Islet precursor cell (in vitro differentiated cells): ENCODE measurements around the gene MIA.
"Not testable (repeated sequence)": the region's sequence is repeated elsewhere in the genome, so short reads cannot be mapped to it uniquely, and the experiment has no call there.

Experiments
- DNase-seq: peaks from one replicate; pipeline ENCODE4 v3.0.0-alpha.2; 2018

The MIA gene

GRCh38 chr19:40804783-40805242 lies 29.5 kb downstream of the MIA start:
- no peak for DNase-seq

- no peak for DNase-seq
Observed at GRCh38 chr19:40805258-40805868, 30.0 kb downstream of the MIA start.

- peak; percentile 99 for DNase-seq
Observed at GRCh38 chr19:40806423-40807146, 31.3 kb downstream of the MIA start.

- peak; percentile 87 for DNase-seq
Observed at GRCh38 chr19:40807147-40808020, 32.1 kb downstream of the MIA start.

GRCh38 chr19:40808021-40808325 lies 32.7 kb downstream of the MIA start:
- no peak for DNase-seq

GRCh38 chr19:40808497-40808896 lies 33.2 kb downstream of the MIA start:
- DNase-seq = no peak

GRCh38 chr19:40809358-40810086 lies 34.2 kb downstream of the MIA start:
- DNase-seq = no peak

- DNase-seq = no peak
Observed at GRCh38 chr19:40810160-40810559, 34.8 kb downstream of the MIA start.

- peak; percentile 97 for DNase-seq
Observed at GRCh38 chr19:40810649-40811408, 35.5 kb downstream of the MIA start.

- DNase-seq = no peak
Observed at GRCh38 chr19:40811478-40812341, 36.4 kb downstream of the MIA start.

- not testable (repeated sequence) for DNase-seq
Observed at GRCh38 chr19:40812571-40812970, 37.2 kb downstream of the MIA start.

- DNase-seq = no peak
Observed at GRCh38 chr19:40813182-40813581, 37.9 kb downstream of the MIA start.

- DNase-seq = no peak
Observed at GRCh38 chr19:40815223-40815622, 39.9 kb downstream of the MIA start.

GRCh38 chr19:40818480-40819399 lies 43.4 kb downstream of the MIA start:
- peak; percentile 74 for DNase-seq

- DNase-seq = not testable (repeated sequence)
Observed at GRCh38 chr19:40819479-40820234, 44.3 kb downstream of the MIA start.

- DNase-seq = no peak
Observed at GRCh38 chr19:40822161-40822560, 46.8 kb downstream of the MIA start.

- DNase-seq = peak; percentile 86
Observed at GRCh38 chr19:40822704-40823553, 47.6 kb downstream of the MIA start.

GRCh38 chr19:40824916-40825315 lies 49.6 kb downstream of the MIA start:
- peak; percentile 18 for DNase-seq
